ENCODE measurements around the gene CNTN4.

Gene CNTN4

GRCh38 chr3:2356298-2356950 lies 257.8 kb downstream of the CNTN4 start:
- no peak for TF ChIP-seq CTCF (IDR thresholded peaks at IDR 0.05; ENCODE audit: borderline replicate concordance, control extremely low read depth, extremely low read depth, insufficient read depth, missing control alignments)
- no peak for DNase-seq (ENCODE audit: low spot score)
- in situ Hi-C loops (cut with MboI; ENCODE audit: low sequenced_read_pairs, unreplicated experiment), result no loop called here

- no peak for TF ChIP-seq CTCF (IDR thresholded peaks at IDR 0.05; ENCODE audit: borderline replicate concordance, control extremely low read depth, extremely low read depth, insufficient read depth, missing control alignments)
- in situ Hi-C loops (cut with MboI; ENCODE audit: low sequenced_read_pairs, unreplicated experiment), result no loop called here
- no peak for DNase-seq (ENCODE audit: low spot score)
These were observed 262.1 kb downstream of the CNTN4 start for GRCh38 chr3:2360815-2361214.

- TF ChIP-seq CTCF (IDR thresholded peaks at IDR 0.05; ENCODE audit: borderline replicate concordance, control extremely low read depth, extremely low read depth, insufficient read depth, missing control alignments), result no peak
- in situ Hi-C loops (cut with MboI; ENCODE audit: low sequenced_read_pairs, unreplicated experiment), result no loop called here
- no peak for DNase-seq (ENCODE audit: low spot score)
These were observed 263.5 kb downstream of the CNTN4 start for GRCh38 chr3:2362122-2362521.

- in situ Hi-C loops (cut with MboI; ENCODE audit: low sequenced_read_pairs, unreplicated experiment), result no loop called here
- TF ChIP-seq CTCF (IDR thresholded peaks at IDR 0.05; ENCODE audit: borderline replicate concordance, control extremely low read depth, extremely low read depth, insufficient read depth, missing control alignments), result no peak
- no peak for DNase-seq (ENCODE audit: low spot score)
These were observed 265.2 kb downstream of the CNTN4 start for GRCh38 chr3:2363854-2364253.

GRCh38 chr3:2370317-2370716 lies 271.7 kb downstream of the CNTN4 start:
- TF ChIP-seq CTCF (IDR thresholded peaks at IDR 0.05; ENCODE audit: borderline replicate concordance, control extremely low read depth, extremely low read depth, insufficient read depth, missing control alignments), result no peak
- no peak for DNase-seq (ENCODE audit: low spot score)
- in situ Hi-C loops (cut with MboI; ENCODE audit: low sequenced_read_pairs, unreplicated experiment), result no loop called here

GRCh38 chr3:2372306-2372705 lies 273.6 kb downstream of the CNTN4 start:
- TF ChIP-seq CTCF (IDR thresholded peaks at IDR 0.05; ENCODE audit: borderline replicate concordance, control extremely low read depth, extremely low read depth, insufficient read depth, missing control alignments), result no peak
- no peak for DNase-seq (ENCODE audit: low spot score)
- in situ Hi-C loops (cut with MboI; ENCODE audit: low sequenced_read_pairs, unreplicated experiment), result no loop called here
